ENCODE data around the gene SS18.

SS18 gene

DNA sequence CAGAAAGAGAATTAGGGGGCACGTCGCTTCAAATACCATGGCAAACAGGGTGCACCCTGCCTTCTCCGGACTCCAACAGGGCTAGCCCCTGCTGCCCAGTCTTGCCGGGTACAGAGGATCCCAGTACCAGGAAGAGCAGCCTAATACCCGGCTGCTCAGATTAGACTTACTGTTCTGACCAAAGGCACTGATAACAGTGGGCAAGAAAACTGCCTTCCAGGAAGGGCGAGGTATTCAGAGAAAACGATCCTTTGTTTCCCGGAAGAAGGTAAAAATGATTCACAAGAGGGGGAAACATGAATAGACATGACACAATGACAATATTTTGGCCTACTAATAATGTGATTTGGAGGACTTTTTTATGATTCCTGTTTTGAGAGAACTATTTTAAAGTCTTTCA lies 99.9 kb downstream of the SS18 start:
- H3F3A ChIP-seq (ENCODE audit: control insufficient read depth, insufficient read depth), result no peaks in the 10 kb centered on the region
- no peaks in the 10 kb centered on the region for H3K9me2 ChIP-seq (replicated peaks; ENCODE audit: control insufficient read depth, low read length)
- H3K27ac ChIP-seq (ENCODE audit: low read depth, low read length), result no peak overlapping the region
- no peak overlapping the region for H3K4me2 ChIP-seq (ENCODE audit: low read length)
- H3K4me3 ChIP-seq (ENCODE audit: low read length), result no peak overlapping the region
- no peaks in the 10 kb centered on the region for H3K27me3 ChIP-seq (ENCODE audit: control insufficient read depth, low read length)
- TF ChIP-seq, protein P1, sequence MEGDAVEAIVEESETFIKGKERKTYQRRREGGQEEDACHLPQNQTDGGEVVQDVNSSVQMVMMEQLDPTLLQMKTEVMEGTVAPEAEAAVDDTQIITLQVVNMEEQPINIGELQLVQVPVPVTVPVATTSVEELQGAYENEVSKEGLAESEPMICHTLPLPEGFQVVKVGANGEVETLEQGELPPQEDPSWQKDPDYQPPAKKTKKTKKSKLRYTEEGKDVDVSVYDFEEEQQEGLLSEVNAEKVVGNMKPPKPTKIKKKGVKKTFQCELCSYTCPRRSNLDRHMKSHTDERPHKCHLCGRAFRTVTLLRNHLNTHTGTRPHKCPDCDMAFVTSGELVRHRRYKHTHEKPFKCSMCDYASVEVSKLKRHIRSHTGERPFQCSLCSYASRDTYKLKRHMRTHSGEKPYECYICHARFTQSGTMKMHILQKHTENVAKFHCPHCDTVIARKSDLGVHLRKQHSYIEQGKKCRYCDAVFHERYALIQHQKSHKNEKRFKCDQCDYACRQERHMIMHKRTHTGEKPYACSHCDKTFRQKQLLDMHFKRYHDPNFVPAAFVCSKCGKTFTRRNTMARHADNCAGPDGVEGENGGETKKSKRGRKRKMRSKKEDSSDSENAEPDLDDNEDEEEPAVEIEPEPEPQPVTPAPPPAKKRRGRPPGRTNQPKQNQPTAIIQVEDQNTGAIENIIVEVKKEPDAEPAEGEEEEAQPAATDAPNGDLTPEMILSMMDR (IDR thresholded peaks at IDR 0.05; ENCODE audit: low read depth, low read length, poor library complexity, severe bottlenecking), result no peak
- TF ChIP-seq EZH2phosphoT487 (IDR thresholded peaks at IDR 0.05; ENCODE audit: borderline replicate concordance, low read length), result no peak
- H3K4me1 ChIP-seq (ENCODE audit: control insufficient read depth, low read length), result no peaks in the 10 kb centered on the region
- no peaks in the 10 kb centered on the region for H4K20me1 ChIP-seq (ENCODE audit: control insufficient read depth, insufficient read depth, low read depth, low read length)
- no peaks in the 10 kb centered on the region for H3K36me3 ChIP-seq (ENCODE audit: control insufficient read depth, low read length)
- no peaks in the 10 kb centered on the region; the same call in 1 of the 2 replicates for H3K9me3 ChIP-seq (ENCODE audit: control insufficient read depth, insufficient read depth, low read length)
- H3K79me2 ChIP-seq (ENCODE audit: control insufficient read depth, low read length), result no peaks in the 10 kb centered on the region

DNA sequence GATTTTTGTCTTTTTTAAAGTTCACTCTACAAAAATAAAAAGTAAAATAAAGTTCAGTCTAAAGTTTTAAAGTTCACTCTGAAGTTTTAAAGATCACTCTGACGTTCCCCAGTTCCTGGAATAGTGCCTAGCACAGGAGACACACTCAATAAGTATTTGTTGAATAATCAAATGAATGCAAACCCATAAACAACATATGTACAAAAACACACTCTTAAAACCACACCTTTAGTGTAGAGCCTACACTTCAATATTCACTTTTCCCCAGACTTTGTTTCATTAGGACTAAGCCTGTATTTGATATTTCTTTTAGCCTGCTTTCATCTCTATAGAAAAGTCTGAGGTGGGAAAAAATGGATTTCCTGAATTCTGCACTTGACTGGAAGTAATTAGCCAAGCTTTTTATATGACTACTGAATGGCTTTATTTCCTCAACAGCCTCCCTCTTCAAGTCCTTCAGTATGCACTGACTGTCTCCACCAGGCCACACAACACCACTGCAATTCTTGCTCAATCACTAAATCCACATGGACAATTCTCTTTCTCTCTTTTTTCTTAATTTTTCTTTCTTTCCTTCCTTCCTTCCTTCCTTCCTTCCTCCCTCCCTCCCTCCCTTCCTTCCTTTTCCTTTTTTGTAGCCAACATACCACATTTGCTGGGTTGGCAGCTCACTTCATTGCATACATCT lies 104.6 kb downstream of the SS18 start:
- Histone ChIP-seq H3F3A (ENCODE audit: control insufficient read depth, insufficient read depth) (no peaks in the 10 kb centered on the region), H3K36me3 (ENCODE audit: control insufficient read depth, low read length) (no peaks in the 10 kb centered on the region), H3K79me2 (ENCODE audit: control insufficient read depth, low read length) (no peaks in the 10 kb centered on the region), H3K4me1 (ENCODE audit: control insufficient read depth, low read length) (no peaks in the 10 kb centered on the region), H3K27ac (ENCODE audit: low read depth, low read length) (no peak overlapping the region), H3K4me2 (ENCODE audit: low read length) (no peak overlapping the region), H4K20me1 (ENCODE audit: control insufficient read depth, insufficient read depth, low read depth, low read length) (no peaks in the 10 kb centered on the region), H3K4me3 (ENCODE audit: low read length) (no peak overlapping the region), H3K9me2 (replicated peaks; ENCODE audit: control insufficient read depth, low read length) (no peaks in the 10 kb centered on the region), H3K9me3 (ENCODE audit: control insufficient read depth, insufficient read depth, low read length) (no peaks in the 10 kb centered on the region), H3K27me3 (ENCODE audit: control insufficient read depth, low read length) (no peaks in the 10 kb centered on the region)
- TF ChIP-seq, protein P1 (IDR thresholded peaks at IDR 0.05; ENCODE audit: low read depth, low read length, poor library complexity, severe bottlenecking), result no peak
- no peak for TF ChIP-seq EZH2phosphoT487 (IDR thresholded peaks at IDR 0.05; ENCODE audit: borderline replicate concordance, low read length)

DNA sequence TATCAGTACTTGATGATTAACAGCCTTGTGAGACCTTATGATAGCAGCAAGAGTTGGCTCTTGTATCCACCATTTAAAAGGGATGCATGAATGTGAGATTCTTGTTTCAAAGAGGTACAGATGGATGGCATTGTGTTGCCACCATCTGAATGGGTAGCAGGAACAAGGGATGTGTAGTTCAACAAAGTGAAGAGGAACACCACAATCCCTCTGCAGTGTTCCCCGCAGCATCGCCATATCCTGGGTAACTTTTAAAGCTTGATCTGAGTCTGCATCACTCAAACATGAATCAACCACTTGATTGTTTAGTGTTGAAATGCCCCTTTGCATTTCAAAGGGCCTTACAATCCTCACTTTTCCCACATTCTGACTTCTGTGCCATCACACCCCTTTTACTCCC lies 106.7 kb downstream of the SS18 start:
- Histone ChIP-seq H3F3A (ENCODE audit: control insufficient read depth, insufficient read depth) (no peaks in the 10 kb centered on the region), H4K20me1 (ENCODE audit: control insufficient read depth, insufficient read depth, low read depth, low read length) (no peaks in the 10 kb centered on the region), H3K79me2 (ENCODE audit: control insufficient read depth, low read length) (no peaks in the 10 kb centered on the region), H3K4me2 (ENCODE audit: low read length) (no peak overlapping the region), H3K36me3 (ENCODE audit: control insufficient read depth, low read length) (no peaks in the 10 kb centered on the region), H3K4me3 (ENCODE audit: low read length) (no peak overlapping the region), H3K27ac (ENCODE audit: low read depth, low read length) (no peak overlapping the region), H3K4me1 (ENCODE audit: control insufficient read depth, low read length) (no peaks in the 10 kb centered on the region), H3K9me2 (replicated peaks; ENCODE audit: control insufficient read depth, low read length) (no peaks in the 10 kb centered on the region), H3K9me3 (ENCODE audit: control insufficient read depth, insufficient read depth, low read length) (no peaks in the 10 kb centered on the region), H3K27me3 (ENCODE audit: control insufficient read depth, low read length) (no peaks in the 10 kb centered on the region)
- no peak for TF ChIP-seq EZH2phosphoT487 (IDR thresholded peaks at IDR 0.05; ENCODE audit: borderline replicate concordance, low read length)
- TF ChIP-seq, protein P1 (IDR thresholded peaks at IDR 0.05; ENCODE audit: low read depth, low read length, poor library complexity, severe bottlenecking), result no peak

Data from DOHH2 (cell line).